ENCODE data around the gene CDK5RAP1.

DNA sequence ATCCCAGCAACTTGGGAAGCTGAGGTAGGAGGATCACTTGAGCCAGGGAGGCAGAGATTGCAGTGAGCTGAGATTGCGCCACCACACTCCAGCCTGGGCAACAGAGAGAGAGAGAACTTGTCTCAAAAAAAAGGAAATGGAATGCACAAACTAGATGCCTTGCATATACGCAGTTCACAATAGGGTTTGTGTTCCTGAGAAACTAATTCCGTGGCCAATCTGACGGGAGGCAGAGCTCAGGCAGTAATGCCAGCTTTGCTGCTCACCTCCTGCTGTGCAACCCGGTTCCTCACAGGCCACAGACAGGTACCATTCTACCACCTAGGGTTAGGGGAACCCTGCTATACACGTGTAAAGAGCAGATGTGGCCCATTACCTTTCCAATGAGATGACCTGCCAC is 1.4 kb downstream of the CDK5RAP1 start:
- TF ChIP-seq, protein P1, sequence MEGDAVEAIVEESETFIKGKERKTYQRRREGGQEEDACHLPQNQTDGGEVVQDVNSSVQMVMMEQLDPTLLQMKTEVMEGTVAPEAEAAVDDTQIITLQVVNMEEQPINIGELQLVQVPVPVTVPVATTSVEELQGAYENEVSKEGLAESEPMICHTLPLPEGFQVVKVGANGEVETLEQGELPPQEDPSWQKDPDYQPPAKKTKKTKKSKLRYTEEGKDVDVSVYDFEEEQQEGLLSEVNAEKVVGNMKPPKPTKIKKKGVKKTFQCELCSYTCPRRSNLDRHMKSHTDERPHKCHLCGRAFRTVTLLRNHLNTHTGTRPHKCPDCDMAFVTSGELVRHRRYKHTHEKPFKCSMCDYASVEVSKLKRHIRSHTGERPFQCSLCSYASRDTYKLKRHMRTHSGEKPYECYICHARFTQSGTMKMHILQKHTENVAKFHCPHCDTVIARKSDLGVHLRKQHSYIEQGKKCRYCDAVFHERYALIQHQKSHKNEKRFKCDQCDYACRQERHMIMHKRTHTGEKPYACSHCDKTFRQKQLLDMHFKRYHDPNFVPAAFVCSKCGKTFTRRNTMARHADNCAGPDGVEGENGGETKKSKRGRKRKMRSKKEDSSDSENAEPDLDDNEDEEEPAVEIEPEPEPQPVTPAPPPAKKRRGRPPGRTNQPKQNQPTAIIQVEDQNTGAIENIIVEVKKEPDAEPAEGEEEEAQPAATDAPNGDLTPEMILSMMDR (IDR thresholded peaks at IDR 0.05; ENCODE audit: insufficient read depth, low read length, poor library complexity, severe bottlenecking): no peak
- no peak for TF ChIP-seq EZH2phosphoT487 (conservative IDR thresholded peaks at IDR 0.05; ENCODE audit: low read length)

Measured in SU-DHL-6 (cell line).